Fibroblast of gingiva (primary cell): ENCODE results near the gene MGAT4C.
"Not testable (repeated sequence)": the region's sequence is repeated elsewhere in the genome, so short reads cannot be mapped to it uniquely, and the experiment has no call there.

Source experiments
- DNase-seq: peaks from one replicate; pipeline ENCODE4 v3.0.0-alpha.2; 2011; ENCODE audit warnings: low read depth

MGAT4C gene

DNA sequence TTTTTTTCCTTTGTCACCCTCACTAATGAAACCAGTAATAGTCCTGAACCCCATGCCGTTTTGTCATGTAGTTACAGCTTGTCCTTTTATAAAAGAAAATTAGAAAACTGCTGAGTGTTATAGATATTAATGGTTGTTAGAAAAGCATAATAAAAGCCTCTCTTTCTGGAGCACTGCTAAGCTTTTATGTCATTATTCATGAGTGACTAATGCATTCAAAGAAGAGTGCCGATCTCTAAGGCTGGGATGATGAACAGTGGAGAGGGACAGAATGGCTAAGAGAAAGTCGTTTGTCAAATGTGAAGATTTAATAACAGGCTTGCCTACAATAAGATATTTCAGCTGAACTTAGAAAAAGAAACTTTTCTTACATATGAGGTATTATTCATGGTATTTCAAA is 121.6 kb downstream of the MGAT4C start:
- no peak for DNase-seq

- DNase-seq, result not testable (repeated sequence)
Observed at GRCh38 chr12:86126900-86127299, 129.3 kb downstream of the MGAT4C start.

DNA sequence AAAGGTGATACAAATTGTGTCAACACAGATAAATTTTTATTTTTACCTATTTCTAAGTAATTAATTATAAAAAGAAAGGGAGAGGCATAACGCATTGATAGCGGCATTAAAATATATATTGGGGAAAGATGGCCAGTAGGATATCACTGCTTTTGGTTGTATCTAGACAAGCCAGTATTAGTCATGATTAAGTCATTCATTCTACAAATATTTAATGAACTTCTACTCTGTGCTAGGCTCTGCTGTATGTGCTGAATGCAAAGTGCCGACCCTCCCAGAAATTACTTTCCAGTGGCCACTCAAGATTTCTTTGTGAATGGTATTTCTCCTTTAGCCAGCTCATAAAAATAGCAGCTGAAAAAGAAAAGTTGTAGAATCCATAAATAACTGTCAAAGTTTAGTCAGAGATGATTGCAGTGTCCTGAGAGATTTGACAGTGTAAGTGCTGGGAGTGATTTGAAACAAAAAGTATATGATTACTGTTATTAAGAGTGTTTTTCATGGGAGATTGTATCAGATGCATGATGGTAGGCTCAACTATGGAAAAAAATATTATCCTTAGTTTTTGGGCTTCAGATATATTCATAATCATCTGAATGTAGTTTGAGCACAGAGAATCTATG is 133.2 kb downstream of the MGAT4C start:
- DNase-seq, result no peak

DNA sequence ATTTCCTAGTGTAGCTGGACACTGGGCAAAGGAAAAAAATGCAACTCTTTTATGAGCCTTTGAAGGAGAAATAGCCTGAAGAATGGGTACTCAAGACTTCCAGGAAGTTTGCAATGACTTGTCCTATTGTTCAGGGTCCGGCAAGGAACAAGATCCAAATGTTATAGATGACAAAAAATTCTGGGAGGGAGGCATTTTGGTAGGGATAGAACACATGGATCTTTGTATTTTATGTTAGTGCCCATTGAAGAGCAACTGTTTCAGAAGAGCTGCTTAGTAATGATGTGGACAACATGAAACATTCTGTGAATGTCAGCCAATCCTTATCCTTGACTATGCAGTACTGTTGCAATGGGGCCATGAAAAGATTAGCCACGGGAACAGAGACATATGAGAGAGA is 138.0 kb downstream of the MGAT4C start:
- no peak for DNase-seq

- DNase-seq, result no peak
Observed at GRCh38 chr12:86117711-86118110, 138.5 kb downstream of the MGAT4C start.

- DNase-seq, result no peak
Observed at GRCh38 chr12:86104087-86104486, 152.1 kb downstream of the MGAT4C start.

GRCh38 chr12:86097161-86097560 is 159.0 kb downstream of the MGAT4C start:
- DNase-seq, result no peak

DNA sequence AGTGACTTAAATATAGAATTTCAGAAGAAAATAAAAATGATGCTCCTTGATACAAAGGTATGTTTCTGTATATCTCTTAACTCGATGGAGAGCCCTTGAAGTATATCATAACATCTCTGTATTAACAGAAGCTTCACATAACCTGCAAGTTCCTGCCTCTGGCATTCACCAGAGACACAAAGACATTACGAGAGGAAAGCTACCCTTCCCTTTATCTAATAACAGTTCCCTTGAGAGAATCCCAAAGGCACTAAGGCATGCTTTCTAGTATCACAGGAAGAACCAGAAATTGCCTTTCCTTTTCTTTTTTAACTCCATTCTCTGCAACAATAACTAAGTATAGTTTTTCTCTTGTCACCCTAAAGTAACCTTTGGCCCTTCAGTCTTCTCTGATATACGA is 164.5 kb downstream of the MGAT4C start:
- no peak for DNase-seq

DNA sequence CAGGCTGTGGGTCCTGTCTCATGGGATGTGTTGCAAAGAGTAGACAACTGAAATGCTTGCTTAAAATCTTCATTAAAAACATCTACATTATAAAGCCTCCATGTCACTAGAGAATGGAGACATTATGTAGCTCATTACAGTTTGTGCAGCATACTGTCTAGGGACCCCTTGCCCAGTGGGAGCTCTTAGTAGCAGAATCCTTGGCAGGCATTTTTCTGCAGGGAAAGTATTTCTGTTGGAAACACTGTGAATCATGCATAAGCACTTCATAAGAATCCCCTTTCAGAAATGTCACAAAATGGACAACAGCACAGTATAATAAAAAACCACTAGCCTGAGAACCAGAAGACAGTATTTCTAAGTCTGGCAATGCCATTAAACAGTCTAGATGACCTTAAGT is 174.3 kb downstream of the MGAT4C start:
- no peak for DNase-seq

- DNase-seq, result not testable (repeated sequence)
Observed at GRCh38 chr12:86059052-86059451, 197.1 kb downstream of the MGAT4C start.

- no peak for DNase-seq
Observed at GRCh38 chr12:86057092-86057845, 198.9 kb downstream of the MGAT4C start.

- no peak for DNase-seq
Observed at GRCh38 chr12:86052921-86053320, 203.3 kb downstream of the MGAT4C start.

DNA sequence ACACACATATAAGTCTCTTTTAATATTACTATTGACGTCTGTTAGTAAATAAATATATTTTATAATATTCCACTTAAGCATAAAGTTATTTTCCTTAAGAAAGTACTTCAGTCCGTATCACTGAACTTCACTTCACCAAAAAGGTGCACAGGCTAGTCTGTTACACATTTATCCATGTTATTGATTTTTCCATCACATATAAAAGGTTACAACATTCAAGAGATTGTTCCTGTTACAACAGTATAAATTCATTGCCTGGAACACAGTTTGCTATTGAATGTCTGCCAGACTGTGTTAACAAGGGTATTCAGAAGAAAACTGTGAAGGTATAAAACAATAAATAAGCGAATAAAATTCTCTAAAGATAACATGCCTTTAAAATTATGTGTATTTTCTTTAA is 206.2 kb downstream of the MGAT4C start:
- no peak for DNase-seq

DNA sequence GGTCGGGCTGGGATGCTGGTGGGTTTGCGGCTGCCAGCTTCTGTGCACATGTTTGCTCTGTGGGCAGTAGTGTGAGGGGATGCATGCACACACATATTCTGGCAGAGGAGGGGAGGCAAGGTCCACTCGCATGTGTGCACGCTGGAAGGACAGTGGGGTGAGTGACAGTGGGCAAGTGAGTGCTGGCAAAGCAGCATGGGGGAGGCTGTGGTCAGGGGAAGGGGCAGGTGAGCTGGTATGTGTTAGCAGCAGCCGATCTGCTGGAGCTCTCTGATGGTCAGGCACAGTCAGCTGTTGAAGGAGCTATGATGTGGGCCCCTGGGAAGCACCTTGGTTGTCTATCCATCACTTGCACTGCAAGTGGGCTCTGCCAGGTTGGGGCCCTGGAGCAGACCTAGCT is 211.8 kb downstream of the MGAT4C start:
- no peak for DNase-seq

DNA sequence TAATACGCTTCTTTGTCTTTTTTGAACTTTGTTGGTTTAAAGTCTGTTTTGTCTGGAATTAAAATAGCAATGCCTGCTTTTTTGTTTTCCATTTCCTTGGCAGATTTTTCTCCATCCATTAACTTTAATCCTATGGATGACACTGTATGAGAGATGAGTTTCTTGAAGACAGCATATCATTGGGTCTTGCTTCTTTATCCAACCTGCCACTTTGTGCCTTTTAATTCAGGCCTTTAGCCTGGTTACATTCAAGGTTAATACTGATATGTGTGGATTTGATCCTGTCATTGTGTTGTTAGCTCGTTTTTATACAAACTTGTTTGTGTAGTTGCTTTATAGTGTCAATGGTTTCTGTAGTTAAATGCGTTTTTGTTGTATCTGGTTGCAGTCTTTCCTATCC is 214.1 kb downstream of the MGAT4C start:
- no peak for DNase-seq

DNA sequence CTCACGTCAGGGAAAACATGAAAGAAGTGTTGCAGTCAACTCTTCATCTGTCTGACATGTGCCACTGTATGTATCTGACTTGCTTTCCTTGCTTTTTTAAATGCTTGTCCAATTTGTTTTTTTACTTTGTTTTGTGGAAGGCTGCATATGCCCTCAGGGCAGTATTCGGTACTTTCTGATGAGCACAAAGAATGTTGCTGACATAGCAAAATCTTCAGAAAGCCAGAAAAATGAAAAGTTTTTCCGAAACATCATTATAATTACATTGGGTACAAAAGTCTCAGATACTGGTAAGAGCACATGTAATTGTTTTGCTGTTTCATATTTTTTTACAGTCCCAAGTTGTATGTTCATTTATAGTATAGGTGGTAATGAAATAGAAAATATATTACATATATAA is 237.8 kb downstream of the MGAT4C start:
- no peak for DNase-seq

- no peak for DNase-seq
Observed at GRCh38 chr12:86015026-86015425, 241.2 kb downstream of the MGAT4C start.

DNA sequence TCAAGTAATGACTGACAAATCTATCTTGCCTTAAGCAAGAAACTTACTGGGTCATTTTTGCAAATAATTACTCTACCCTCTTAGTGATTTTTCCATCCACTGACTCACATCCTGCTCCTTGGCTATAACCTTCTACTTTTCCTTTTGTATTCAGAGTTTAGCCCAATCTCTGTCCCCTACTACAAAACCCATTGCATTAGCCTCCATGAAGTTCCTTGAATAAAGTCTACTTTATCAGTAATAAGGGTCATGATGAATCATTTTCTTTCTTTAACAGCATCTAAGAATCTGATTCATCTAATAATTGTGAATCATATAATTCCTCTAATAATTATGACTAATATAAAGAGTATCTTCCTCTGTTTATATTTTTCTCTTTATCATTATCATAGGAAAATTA is 249.5 kb downstream of the MGAT4C start:
- no peak for DNase-seq

DNA sequence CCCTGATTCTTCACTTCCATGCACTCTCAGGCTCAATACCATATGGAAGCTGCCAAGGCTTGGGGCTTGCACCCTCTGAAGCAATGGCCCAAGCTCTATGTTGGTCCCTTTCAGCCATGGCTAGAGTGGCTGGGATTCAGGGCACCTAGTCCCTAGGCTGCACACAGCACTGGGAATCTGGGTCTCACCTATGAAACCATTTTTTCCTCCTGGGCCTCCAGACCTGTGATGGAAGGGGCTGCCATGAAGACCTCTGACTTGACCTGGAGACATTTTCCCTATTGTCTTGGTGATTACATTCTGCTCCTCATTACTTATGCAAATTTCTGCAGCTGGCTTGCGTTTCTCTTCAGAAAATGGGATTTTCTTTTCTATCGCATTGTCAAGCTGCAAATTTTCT is 258.1 kb downstream of the MGAT4C start:
- no peak for DNase-seq

DNA sequence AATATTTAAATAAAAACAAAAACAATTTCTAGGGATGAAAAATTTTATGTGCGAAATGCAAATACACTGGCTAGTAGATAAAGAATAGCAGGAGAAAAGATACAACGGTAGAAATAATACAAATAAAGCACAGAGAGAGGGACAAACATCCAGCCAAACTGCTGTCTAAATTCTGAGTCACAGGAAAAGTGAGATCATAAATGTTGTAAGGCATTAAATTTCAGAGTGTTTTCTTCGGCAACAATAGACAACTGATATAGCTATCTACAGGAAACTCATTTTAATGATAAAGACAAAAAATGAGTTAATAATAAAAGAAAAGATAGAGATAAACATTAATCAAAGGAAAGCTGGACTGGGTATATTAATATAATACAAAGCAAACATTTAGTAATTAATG is 259.9 kb downstream of the MGAT4C start:
- DNase-seq, result no peak

GRCh38 chr12:85993746-85994145 is 262.4 kb downstream of the MGAT4C start:
- DNase-seq, result no peak

DNA sequence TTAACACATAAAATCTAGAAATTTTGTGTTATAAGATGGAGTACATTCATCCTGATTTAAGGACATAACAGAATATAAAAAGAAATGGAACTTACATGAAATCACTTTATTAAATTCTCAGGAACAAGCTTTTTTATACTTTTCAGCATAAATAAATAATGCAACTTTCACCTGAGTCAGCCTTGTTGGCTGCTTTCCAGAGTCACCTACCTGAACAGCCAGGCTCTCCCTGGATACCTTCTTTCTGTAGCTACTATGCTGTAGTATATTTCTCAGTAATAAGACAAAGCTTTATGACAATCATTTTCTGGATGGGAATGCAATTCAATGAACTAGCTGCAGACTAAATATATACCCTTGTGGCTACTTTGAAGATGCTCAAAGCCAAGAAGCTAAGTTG is 270.2 kb downstream of the MGAT4C start:
- no peak for DNase-seq

- no peak for DNase-seq
Observed at GRCh38 chr12:85983601-85984000, 272.6 kb downstream of the MGAT4C start.

DNA sequence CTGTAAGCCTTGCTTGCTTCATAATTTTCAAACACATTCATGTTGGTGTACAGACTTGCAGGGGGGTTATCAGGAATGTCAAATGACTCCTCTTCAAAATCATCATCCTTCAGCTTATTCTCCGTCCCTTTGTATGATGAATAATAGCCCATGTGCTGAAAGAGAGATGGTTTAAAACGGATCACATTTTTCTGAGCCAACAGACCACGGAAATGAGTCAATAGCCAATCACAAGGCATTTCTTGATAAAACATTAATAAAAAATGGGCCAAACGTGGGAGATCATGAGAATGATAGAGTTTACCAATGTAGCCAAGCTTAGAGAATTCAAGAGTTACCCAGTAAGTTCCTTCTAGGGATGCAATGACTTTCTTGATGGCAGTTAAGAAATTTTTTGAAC is 276.6 kb downstream of the MGAT4C start:
- no peak for DNase-seq
